GM12874 (cell line): Measurements from ENCODE around the gene IKBKE.

Source experiments
- CTCF ChIP-seq: IDR thresholded peaks from 2 replicates; pipeline ENCODE4 v1.5.1; 2011; ENCODE audit warnings: low read depth, mild to moderate bottlenecking, control low read depth, low read length, moderate library complexity; ENCODE audit not compliant: insufficient read depth

Gene IKBKE

GRCh38 chr1:206498685-206499084, 28.4 kb downstream of the IKBKE start:
- TF ChIP-seq CTCF = no peak

- TF ChIP-seq CTCF = no peak
Observed at GRCh38 chr1:206500046-206500445, 29.8 kb downstream of the IKBKE start.

- TF ChIP-seq CTCF = no peak
Observed at GRCh38 chr1:206501881-206502280, 31.6 kb downstream of the IKBKE start.

GRCh38 chr1:206502403-206502802, 32.1 kb downstream of the IKBKE start:
- TF ChIP-seq CTCF = no peak

- no peak for TF ChIP-seq CTCF
Observed at GRCh38 chr1:206502812-206503211, 32.5 kb downstream of the IKBKE start.

GRCh38 chr1:206503591-206504362, 33.5 kb downstream of the IKBKE start:
- no peak for TF ChIP-seq CTCF

GRCh38 chr1:206504363-206504713, 34.1 kb downstream of the IKBKE start:
- no peak for TF ChIP-seq CTCF
